Measurements from ENCODE around the gene ISCA1.

DNA sequence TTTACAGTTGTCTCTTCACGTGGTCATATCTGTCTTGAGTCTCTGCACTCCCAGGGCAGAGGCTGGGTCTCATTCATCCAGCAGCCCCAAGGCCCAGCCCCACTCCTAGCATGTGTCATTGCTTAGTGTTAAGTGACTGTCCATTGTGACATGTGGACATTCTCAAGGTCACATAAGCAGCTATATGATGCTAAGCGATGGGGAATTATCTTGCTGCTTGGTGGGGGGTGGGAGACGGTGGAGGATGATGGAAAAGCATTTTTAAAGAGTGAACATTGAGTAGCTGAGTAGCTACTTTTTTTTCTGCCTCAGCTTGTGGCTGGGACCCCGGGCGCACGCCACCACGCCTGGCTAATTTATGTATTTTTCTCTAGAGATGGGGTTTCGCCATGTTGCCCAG is 22.8 kb downstream of the ISCA1 start, which contains the start of gene C9orf153:
- TF ChIP-seq TAF1 (IDR thresholded peaks at IDR 0.05; ENCODE audit: borderline replicate concordance, low read depth, low read length) (no peak), SMC3 (IDR thresholded peaks at IDR 0.05; ENCODE audit: borderline replicate concordance, low read length) (no peak)
- TF ChIP-seq, protein P1, sequence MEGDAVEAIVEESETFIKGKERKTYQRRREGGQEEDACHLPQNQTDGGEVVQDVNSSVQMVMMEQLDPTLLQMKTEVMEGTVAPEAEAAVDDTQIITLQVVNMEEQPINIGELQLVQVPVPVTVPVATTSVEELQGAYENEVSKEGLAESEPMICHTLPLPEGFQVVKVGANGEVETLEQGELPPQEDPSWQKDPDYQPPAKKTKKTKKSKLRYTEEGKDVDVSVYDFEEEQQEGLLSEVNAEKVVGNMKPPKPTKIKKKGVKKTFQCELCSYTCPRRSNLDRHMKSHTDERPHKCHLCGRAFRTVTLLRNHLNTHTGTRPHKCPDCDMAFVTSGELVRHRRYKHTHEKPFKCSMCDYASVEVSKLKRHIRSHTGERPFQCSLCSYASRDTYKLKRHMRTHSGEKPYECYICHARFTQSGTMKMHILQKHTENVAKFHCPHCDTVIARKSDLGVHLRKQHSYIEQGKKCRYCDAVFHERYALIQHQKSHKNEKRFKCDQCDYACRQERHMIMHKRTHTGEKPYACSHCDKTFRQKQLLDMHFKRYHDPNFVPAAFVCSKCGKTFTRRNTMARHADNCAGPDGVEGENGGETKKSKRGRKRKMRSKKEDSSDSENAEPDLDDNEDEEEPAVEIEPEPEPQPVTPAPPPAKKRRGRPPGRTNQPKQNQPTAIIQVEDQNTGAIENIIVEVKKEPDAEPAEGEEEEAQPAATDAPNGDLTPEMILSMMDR (IDR thresholded peaks at IDR 0.05 in 2 of 3, conservative IDR thresholded peaks at IDR 0.05 in 1 of 3; ENCODE audit: control insufficient read depth in 2 of 3, extremely low read depth in 1 of 3, insufficient read depth in 1 of 3, low read depth in 3 of 3, low read length in 3 of 3), result no peak
- TF ChIP-seq, protein P2, sequence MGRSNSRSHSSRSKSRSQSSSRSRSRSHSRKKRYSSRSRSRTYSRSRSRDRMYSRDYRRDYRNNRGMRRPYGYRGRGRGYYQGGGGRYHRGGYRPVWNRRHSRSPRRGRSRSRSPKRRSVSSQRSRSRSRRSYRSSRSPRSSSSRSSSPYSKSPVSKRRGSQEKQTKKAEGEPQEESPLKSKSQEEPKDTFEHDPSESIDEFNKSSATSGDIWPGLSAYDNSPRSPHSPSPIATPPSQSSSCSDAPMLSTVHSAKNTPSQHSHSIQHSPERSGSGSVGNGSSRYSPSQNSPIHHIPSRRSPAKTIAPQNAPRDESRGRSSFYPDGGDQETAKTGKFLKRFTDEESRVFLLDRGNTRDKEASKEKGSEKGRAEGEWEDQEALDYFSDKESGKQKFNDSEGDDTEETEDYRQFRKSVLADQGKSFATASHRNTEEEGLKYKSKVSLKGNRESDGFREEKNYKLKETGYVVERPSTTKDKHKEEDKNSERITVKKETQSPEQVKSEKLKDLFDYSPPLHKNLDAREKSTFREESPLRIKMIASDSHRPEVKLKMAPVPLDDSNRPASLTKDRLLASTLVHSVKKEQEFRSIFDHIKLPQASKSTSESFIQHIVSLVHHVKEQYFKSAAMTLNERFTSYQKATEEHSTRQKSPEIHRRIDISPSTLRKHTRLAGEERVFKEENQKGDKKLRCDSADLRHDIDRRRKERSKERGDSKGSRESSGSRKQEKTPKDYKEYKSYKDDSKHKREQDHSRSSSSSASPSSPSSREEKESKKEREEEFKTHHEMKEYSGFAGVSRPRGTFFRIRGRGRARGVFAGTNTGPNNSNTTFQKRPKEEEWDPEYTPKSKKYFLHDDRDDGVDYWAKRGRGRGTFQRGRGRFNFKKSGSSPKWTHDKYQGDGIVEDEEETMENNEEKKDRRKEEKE (IDR thresholded peaks at IDR 0.05), result no peak

All from GM12878 (cell line).